CD4-positive, alpha-beta T cell treated with Interleukin-2 at 100 ng/mL for 4 hours (primary cell): ENCODE measurements around the gene SLC9A8.

Experiments used
- DNase-seq: peaks from one replicate; pipeline ENCODE4 v3.0.0-alpha.2; 2020; ENCODE audit warnings: low spot score

SLC9A8 gene

DNA sequence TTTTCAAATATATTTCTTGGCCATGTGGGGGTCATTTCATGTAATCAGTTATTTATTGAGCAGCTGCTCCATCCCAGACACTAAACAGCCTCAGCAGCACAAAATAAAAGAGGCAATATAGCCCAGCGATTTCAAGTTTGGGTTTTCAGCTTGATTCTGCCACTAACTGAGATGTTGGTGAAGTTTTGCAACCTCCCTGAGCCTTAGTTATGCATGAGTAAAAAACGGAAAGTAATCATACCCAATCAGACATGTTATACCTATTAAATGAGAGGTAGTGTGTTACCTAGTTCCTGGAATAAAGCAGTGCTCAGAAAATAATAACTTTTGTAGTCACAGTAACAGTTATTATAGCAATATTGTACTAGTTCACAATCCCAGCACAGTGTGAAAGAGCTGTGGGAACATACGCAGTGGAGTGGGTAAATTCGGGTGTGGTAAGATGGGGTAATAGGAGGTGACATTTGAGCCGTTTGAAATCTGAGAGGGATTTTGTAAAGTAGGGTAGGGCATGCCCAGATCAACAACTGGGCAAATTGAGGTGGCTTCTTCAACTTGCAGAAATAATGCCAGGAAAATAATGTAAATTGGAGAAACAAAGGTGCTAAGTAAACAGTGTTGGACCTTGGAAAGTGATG is 1.5 kb downstream of the SLC9A8 start:
- no peak for DNase-seq

DNA sequence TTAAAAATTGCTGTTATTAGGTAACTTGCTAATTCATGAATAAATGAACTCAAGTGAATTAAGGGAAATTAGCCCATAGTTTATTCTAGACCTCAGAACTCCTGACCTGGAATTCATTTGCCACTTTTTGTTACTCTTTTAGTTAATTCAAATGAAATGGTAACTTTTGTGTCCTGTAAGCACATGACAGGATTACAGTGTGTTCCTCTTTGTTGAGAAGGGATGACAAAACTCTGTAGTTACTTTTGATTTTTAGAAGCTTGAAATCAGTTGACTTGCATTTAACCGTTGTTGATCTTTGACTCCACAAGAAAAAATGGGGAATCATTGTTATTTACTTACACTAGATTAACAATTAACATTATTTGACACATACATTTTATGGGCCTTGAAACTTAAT is 6.2 kb downstream of the SLC9A8 start:
- no peak for DNase-seq

DNA sequence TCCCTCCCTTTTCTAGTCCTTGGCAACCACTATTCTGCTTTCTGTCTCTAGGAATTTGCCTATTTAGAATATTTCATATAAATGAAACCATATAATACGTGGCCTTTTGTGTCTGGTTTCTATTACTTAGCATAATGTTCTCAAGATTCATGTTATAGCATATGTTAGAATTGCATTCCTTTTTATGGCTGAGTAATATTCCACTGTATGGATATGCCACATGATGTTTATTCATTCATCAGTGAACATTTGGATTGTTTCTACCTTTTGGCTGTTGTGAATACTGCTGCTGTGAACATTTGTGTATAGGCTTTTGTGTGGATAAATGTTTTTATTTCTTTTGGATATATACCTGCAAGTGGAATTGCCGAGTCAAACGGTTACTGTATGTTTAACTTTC is 7.1 kb downstream of the SLC9A8 start:
- no peak for DNase-seq

DNA sequence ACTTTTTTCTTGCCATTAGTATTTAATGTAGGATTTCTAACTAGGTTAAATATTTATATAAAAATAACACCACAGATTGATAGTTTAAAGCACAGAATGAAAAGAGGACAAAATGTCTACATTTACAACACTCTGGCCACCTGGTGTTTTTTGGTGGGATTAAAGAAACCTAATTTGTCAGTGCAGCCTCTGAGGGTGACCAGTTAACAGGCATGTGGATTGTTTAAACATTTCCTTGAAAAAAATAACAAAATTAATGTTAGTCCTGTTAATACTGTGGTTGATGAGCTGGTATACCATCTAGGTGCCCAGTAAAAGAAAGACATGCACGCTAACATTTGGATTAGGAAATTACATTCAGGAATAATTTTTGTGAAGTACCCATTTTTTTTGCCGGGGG is 8.8 kb downstream of the SLC9A8 start:
- no peak for DNase-seq

DNA sequence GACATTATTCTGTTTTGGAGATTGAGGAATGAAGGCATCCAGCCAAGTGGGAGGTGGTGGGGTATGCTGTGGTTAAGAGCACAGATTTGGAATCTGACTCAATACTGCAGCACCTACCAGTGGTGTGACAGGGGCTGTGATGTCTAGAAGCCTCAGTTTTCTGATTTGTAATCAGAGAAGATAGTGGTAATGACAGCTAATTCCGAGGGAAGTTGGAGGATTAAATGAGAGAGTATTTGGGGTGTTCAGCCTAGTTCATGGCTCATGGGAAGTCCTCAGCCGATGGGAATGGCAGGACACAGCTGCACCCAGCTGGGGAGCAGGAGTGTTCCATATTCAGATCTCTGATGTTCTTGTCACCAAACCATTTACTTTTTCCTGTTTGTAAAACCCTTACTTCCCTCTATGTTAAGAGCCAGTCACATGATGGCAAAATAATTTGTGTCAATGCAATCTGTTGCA is 9.3 kb downstream of the SLC9A8 start:
- DNase-seq, result no peak

DNA sequence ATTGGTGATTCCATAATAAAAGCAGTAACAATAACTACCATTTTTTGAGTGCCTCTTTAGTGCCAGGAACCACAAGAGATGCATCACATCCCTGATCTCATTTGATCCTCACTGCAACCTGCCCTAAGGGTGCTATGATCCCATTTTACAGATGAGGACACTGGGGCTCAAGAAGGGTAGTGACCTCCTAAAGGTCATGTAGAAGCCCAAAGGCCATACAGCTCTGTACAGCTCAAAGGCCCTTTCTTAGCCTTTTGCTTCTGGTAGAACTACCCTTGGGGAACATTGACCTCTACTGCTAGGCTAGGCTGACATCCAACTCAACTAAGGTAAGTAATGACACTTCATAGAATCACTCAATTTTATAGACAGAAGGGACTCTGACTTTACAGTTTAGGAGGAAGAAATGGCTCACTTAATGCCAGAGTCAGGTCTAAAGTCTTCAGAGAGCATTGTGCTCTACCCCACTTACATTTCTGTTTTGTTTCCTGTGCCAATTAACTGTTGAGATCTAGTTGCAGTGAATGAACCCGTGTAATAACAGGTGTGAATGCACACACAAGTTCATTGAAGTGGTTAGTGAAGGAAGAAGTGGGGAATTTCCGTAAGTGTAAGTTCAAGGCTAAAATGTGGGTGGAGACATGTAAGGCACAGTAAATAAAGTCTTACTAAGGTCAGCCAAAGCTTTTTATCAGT is 10.7 kb downstream of the SLC9A8 start:
- DNase-seq, result peak; percentile 69

DNA sequence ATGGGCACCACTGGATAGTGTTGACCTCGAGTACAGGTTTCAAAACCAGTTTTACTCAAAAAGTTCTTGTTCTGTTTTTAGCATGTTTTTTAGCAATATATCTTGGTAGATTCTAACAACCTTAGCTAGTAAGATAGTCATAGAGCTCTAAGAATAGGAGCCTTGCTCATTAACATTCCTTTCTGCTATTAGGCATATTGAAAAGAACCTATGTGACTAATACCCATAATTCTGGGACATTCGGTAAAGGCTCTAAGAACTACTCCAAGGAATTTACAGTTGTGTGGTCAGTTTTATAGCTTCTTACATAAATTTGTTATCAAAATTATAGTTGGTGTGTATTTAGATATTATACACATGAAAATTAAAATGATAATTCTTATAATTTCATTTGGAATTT is 11.6 kb downstream of the SLC9A8 start:
- no peak for DNase-seq

DNA sequence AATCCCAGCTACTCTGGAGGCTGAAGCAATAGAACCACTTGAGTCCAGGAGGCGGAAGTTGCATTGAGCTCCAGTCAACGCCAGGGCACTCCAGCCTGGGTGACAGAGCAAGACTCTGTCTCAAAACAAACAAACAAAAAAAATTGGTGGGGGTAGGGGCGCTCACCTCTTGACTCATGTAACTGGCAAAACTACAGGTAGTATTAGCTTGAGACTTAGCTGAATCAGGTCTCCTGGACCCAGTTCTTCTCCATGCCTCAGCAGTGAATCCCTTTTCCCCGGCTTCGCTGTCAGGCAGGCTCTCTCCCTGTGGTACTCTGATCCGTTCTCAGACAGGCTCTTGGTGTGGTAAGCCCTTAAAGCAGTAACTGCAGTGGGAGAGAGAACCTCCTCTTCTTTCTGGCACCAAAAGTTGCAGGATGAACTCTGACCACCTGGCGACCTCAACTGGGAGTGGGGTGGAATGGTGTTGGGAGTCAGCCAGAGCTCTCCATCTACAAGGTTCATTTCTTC is 12.9 kb downstream of the SLC9A8 start:
- DNase-seq, result no peak

DNA sequence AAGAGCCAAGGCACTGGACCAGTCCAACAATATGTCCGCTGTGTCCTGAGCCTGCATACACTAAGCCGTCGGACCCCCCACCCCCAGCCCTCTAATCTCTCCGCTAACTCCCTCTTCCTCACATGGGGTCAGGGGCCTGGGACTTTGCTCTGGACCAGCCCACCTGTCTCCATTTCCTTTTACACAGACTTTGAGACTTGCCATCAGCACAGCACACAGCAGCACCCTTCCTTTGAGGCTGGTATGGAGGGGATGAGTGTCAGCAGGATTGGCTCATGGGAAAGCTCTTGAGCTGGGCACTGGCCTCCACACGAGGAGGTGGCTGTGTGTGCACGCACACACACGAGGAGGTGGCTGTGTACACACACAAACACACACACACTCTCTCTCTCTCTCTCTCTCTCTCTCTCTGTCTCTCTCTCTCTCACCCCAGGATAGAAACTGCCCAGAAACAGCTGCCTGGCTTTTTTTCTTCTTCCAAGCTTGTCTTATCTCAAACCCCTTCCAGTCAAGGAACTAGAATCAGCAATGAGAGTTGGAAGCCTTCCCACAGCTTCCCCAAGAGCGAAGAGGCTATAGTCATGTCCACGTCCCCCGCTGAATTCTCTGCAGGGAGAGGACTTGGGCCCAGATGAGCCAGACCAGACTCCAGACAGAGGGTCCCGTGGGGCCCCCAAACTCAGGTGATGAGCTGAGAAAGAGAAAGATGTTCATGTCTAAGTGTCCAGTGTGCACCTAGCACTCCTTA is 18.6 kb downstream of the SLC9A8 start:
- no peak for DNase-seq

DNA sequence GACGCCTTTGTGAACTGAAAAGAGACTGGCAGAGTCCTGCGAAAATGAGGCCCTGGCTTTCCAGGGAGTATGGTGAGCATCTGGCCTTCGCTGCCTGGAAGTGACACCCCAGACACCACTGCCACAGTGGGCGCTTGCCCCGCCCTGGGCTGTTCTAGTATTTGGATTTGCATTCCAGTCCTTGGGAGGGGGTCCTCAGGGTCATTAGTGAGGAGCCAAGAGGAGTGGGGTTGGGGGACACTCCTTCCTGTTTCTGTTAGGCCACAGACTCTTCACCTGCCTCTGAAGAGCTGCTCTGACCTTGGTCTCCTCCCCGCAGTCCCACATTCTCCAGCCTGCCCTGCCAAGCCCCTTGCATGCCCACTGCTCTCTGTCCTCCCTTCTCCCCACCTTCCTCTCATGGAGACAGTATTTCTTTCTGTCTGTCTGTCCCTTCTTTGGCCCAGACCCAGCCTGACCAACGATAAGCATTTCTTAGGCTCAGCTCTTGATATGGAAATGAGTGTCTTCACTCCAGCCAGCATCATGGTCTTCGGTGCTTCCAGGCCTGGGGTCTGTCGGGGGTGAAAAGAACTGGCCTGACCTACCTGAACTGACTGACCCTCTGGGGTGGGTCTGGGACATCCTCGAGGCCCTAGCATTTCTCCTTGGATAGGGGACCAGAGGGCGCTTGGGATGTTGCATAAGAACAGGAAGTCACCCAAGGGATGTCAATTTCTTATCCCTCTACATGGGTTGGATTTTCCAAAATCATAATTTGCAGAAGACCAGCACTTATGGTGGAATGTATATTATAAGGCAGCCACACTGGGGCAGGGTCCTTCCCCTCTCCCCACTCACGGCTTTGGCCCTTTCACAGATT is 19.4 kb downstream of the SLC9A8 start:
- DNase-seq, result no peak

DNA sequence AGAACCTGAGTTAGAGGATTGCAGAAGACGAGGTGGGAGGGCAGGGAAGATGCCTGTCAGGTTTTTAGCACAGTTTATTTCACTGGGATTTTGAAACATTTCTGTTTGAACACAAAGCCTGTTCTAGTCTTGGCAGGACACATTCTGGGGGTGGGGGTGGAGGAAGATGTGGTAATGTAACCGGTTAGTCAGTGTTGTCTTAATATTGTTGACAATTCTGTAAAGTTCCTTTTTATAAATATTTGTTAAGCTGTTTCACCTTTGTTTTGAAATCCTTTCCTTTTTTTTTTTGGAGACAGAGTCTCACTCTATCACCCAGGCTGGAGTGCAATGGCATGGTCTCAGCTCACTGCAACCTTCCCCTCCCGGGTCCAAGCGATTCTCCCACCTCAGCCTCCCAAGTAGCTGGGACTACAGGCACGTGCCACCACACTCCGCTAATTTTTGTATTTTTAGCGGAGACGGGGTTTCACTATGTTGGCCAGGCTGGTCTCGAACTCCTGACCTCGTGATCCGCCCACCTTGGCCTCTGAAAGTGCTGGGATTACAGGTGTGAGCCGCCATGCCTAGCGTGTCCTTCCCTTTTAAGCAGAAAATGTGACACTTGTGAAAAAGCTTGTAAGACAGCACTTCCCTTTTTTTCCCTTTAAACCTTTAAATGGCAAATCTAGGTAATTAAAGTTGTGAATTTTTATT is 20.2 kb downstream of the SLC9A8 start:
- no peak for DNase-seq

DNA sequence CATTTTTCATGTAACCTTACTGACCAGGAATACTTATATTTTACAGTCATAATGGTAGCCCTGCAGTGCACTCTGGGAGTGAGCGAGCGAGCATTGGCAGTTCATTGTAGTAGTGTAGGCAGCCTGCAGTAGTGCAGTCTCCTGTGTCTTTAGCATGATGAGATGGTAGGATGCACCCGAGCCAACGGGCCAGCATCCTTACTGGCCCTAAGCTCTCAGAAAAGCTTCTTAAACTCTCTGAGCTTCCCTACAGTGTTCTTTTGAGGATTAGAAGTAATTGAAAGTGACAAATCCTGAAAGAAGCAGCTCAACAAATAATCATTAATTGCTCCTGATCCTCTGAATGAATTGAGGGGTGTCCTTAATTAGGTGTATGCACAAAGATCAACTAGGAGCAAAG is 20.9 kb downstream of the SLC9A8 start:
- DNase-seq, result no peak

DNA sequence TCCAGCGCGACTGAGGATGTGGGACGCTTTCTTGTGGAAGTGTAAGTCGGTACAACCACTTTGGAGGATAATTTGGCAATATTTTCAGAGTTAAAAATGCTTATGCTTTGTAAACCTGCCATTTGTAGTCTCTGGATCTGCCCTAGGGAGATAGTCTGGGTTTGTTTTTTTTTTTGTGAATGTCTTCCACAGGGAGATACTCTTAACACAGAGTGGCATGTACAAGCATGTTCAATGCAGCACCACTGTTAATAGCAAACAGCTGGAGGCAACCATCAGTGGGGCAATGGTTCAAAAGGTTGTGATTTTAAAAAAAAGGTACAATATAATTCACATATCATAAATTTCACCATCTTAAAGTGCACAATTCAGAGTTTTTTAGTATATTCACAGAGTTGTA is 22.4 kb downstream of the SLC9A8 start:
- DNase-seq, result no peak

DNA sequence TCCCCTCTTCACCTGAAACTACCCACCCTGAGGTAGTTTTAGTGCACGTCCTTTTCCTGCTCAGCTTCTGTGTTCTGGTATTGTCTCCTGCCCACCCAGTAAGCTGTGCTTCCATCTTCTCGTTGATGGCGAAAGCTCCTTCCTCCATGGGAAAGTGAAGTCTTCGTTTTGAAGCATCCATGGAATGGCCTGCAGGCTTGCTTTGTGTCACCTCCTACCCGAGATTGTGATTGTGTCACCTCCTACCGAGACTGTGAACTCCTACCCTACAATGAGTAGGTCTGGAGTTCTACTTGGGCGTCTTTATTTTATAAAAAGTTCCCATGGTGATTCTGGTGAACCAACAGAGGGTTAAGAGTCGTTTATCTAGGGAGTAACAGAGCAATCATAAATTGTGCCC is 25.9 kb downstream of the SLC9A8 start:
- no peak for DNase-seq

DNA sequence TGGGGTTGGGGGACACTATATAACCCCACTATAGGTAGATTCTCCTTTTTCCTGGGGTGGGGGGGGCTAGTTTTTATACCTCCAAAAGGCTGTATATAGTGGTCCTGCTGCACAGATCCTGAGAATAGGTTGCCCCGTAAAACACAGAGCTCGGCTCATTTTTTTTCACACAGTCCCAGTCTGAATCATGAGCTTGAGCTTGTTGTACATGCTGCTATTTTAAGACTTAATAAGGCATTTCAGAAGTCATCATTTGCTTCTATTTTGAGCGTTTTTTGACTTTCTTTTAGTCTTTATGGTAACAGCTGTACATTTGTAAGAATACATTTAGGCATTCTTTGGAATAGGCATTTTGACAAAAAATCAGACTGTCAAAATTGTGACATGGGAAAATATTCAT is 30.5 kb downstream of the SLC9A8 start:
- DNase-seq, result no peak

DNA sequence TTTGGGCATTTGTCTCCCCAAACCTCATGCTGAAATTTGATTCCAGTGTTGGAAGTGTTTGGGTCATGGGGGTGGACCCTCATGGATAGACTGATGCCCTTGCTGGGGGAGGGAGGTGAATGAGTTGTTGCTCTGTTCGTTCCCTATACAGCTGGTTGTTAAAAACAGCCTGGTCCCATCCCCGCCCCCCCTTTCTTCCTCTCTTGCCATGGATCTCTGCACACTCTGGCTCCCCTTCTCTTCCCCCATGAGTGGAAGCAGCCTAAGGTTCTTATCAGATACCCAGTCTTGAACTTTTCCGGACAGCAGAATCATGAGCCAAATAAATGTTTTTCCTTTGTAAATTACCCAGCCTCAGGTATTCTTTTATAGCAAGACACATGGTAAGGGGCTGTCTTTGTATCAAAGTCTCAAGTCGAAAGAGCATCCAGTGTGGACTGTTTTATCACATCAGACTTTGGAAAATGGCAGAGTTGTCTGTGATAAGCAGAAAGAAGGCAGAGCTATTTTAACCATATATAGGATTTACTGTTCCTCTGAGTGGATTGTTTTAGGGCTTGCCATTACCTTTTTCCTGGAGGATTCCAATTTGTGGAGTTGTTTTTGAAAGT is 31.2 kb downstream of the SLC9A8 start:
- no peak for DNase-seq

DNA sequence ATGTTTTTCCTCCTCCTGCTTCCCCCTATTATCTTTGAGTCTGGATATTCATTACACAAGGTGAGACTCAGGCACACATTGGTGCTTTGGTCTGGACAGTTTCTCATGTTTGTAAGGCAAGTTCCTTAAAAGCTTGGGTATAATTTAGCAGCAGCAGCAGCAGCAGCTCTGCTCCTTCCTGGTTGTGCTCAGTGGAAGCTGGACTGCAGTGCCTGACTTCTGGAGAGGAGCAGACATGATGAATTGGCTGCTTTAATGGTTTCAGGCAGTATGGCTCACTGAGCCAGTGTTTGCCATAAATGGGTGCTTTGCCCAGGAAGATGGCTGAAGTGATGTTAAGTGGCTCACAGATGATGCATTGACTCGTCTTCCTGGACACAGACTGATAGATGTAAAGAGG is 32.4 kb downstream of the SLC9A8 start:
- DNase-seq, result no peak

DNA sequence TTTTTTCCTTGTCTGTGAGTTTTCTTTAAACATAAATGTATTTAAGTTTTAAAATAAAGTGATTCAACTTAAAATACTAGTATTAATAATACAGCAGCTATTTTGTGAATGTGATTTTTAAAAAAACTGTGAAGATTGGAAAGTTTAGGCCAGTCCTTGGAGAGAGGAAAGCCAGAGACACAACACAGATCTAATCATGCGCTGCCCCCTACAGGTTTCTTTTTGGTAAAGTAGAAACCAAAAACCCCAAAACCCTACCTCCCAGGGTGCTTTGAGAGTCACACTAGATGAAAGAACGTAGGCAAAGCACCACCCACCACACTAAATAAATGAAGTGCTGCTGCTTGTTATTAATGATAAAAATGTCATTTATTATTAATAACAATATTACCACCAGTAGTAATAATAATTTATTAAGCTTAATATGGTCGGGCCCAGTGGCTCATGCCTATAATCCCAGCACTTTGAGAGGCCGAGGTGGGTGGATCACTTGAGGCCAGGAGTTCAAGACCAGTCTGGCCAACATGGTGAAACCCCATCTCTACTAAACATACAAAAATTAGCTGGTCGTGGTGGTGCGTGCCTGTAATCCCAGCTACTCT is 33.7 kb downstream of the SLC9A8 start:
- peak; percentile 73 for DNase-seq

DNA sequence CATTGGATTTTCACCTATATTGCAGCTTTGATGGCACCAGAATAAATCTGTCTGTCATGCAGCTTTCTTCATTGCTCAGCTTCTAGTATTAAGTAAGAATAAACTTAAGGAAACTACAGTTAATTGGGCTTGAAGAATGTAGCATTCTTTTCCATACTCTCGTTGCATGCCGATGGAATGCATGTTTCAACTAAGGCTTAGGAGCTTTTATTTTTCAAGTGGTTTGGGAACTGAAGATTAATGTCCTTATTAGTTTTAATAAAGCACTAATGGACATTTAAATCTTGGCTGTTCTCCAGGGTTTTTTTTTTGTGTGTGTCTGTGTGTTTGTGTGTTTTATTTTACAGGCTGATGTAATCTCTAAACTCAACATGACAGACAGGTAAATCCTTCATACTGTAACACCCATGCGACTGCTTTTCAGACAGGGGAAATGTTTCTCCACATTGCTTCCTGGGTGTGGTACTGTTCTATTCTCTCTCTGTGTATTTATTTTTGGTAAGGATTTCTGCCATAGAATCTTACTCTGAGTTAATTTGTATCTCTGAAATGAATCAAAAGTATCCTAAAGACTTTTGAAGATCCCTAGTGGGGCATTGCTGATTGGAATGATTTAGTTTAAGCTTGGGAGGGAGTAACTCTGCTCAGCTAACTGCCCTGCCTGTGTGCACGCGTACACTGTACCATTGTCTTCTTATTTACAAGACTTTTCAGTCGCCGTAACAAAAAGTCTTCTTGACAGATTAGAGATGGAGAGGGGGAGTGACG is 38.0 kb downstream of the SLC9A8 start:
- no peak for DNase-seq

DNA sequence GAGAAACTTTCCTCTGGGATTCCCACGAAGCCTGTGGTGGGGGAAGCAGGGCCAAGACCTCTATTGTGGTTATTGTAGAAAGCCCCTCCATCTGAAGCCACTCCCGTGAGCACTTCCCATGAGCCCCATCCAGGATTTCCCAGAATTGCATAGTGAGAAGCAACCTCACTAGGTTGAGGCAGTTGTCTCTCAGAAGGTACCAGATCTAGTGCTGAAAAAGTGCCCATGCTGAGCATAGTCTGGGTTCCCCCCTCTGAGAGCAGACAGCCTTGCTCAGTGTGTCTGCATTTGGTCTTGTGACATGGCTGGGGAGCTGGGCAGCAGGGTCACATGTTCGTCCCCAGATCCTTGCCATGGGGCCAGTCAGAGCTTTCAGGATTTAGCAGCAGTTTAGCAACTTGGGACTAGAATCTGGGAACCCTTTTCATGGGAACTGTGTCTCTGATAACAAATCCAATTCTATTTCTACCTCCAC is 38.6 kb downstream of the SLC9A8 start:
- DNase-seq, result no peak
